ENCODE data around the gene CD164L2. TPM values are rescaled to one million over a fixed set of nuclear protein-coding genes. Genes with fewer than 3 reads are reported as not detected.

CD164L2 gene
- total RNA-seq, 4 donors from 2014 or later: 5.9 to 14.3 (median 10.3) TPM

GRCh38 chr1:27356619-27357280 is 26.4 kb downstream of the CD164L2 start:
- TF ChIP-seq POLR2A (IDR thresholded peaks at IDR 0.05): no peak
- no peak for TF ChIP-seq EP300 (IDR thresholded peaks at IDR 0.05)
- no peak for TF ChIP-seq POLR2AphosphoS5 (IDR thresholded peaks at IDR 0.05)
- TF ChIP-seq, protein P1, sequence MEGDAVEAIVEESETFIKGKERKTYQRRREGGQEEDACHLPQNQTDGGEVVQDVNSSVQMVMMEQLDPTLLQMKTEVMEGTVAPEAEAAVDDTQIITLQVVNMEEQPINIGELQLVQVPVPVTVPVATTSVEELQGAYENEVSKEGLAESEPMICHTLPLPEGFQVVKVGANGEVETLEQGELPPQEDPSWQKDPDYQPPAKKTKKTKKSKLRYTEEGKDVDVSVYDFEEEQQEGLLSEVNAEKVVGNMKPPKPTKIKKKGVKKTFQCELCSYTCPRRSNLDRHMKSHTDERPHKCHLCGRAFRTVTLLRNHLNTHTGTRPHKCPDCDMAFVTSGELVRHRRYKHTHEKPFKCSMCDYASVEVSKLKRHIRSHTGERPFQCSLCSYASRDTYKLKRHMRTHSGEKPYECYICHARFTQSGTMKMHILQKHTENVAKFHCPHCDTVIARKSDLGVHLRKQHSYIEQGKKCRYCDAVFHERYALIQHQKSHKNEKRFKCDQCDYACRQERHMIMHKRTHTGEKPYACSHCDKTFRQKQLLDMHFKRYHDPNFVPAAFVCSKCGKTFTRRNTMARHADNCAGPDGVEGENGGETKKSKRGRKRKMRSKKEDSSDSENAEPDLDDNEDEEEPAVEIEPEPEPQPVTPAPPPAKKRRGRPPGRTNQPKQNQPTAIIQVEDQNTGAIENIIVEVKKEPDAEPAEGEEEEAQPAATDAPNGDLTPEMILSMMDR (IDR thresholded peaks at IDR 0.05): no peak
- Histone ChIP-seq H3K36me3 (peaks cover 85% of the 10 kb centered on the region), H3K9me3 (no peaks in the 10 kb centered on the region), H3K27ac (peak overlapping the region; percentile 50), H3K4me1 (peaks cover 32% of the 10 kb centered on the region), H3K27me3 (no peaks in the 10 kb centered on the region), H3K4me3 (peak overlapping the region; percentile 25)
- WGBS: 89% methylated on average over 9 of the region's 37 CpGs
- DNase-seq (ENCODE audit: low spot score in 2 of 2): no peak

- Histone ChIP-seq H3K4me1 (peaks cover 35% of the 10 kb centered on the region), H3K9me3 (no peaks in the 10 kb centered on the region), H3K27ac (no peak overlapping the region), H3K36me3 (peaks cover 80% of the 10 kb centered on the region), H3K4me3 (no peak overlapping the region), H3K27me3 (no peaks in the 10 kb centered on the region)
- WGBS: 88% methylated on average over 8 of the region's 13 CpGs
- DNase-seq (ENCODE audit: low spot score in 2 of 2): no peak
- TF ChIP-seq, protein P1 (IDR thresholded peaks at IDR 0.05): no peak
- TF ChIP-seq POLR2A (IDR thresholded peaks at IDR 0.05) (no peak), EP300 (IDR thresholded peaks at IDR 0.05) (no peak), POLR2AphosphoS5 (IDR thresholded peaks at IDR 0.05) (no peak)
These were observed 26.9 kb downstream of the CD164L2 start for GRCh38 chr1:27356277-27356618.

GRCh38 chr1:27355683-27356082 is 27.4 kb downstream of the CD164L2 start:
- H3K27ac ChIP-seq: no peak overlapping the region
- WGBS: 94% methylated on average over 5 of the region's 5 CpGs
- no peaks in the 10 kb centered on the region for H3K9me3 ChIP-seq
- H3K4me3 ChIP-seq: no peak overlapping the region
- DNase-seq (ENCODE audit: low spot score in 2 of 2): no peak
- peaks cover 74% of the 10 kb centered on the region for H3K36me3 ChIP-seq
- no peaks in the 10 kb centered on the region for H3K27me3 ChIP-seq
- H3K4me1 ChIP-seq: peaks cover 36% of the 10 kb centered on the region
- no peak for TF ChIP-seq EP300 (IDR thresholded peaks at IDR 0.05)
- no peak for TF ChIP-seq POLR2AphosphoS5 (IDR thresholded peaks at IDR 0.05)
- TF ChIP-seq, protein P1 (IDR thresholded peaks at IDR 0.05): no peak
- no peak for TF ChIP-seq POLR2A (IDR thresholded peaks at IDR 0.05)

GRCh38 chr1:27353629-27354028 is 29.5 kb downstream of the CD164L2 start:
- Histone ChIP-seq H3K27ac (no peak overlapping the region), H3K4me3 (no peak overlapping the region), H3K4me1 (peaks cover 48% of the 10 kb centered on the region), H3K36me3 (peaks cover 55% of the 10 kb centered on the region), H3K9me3 (no peaks in the 10 kb centered on the region), H3K27me3 (no peaks in the 10 kb centered on the region)
- 100% methylated on average over 3 of the region's 3 CpGs for WGBS
- DNase-seq (ENCODE audit: low spot score in 2 of 2): no peak
- TF ChIP-seq POLR2AphosphoS5 (IDR thresholded peaks at IDR 0.05) (no peak), EP300 (IDR thresholded peaks at IDR 0.05) (no peak), POLR2A (IDR thresholded peaks at IDR 0.05) (no peak)
- TF ChIP-seq, protein P1 (IDR thresholded peaks at IDR 0.05): no peak

DNA sequence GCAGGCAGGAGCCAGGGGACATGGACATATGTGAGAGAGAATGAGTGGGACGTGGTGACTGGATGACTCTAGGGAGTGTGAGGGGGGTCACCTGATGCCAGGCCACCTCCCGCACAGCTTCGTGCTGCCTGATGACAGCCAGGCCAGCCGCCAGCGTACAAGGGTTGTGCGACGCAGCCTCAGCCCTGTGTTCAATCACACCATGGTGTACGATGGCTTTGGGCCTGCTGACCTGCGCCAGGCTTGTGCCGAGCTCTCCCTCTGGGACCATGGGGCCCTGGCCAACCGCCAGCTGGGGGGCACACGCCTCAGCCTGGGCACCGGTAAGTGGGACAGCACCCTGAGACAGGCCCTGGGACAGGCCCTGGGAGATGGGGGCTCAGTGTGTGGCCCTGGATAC is 30.0 kb downstream of the CD164L2 start:
- DNase-seq (ENCODE audit: low spot score in 2 of 2): no peak
- peaks cover 49% of the 10 kb centered on the region for H3K4me1 ChIP-seq
- TF ChIP-seq POLR2A (IDR thresholded peaks at IDR 0.05) (no peak), EP300 (IDR thresholded peaks at IDR 0.05) (no peak), POLR2AphosphoS5 (IDR thresholded peaks at IDR 0.05) (no peak)
- TF ChIP-seq, protein P1 (IDR thresholded peaks at IDR 0.05): no peak
- H3K27me3 ChIP-seq: no peaks in the 10 kb centered on the region
- H3K4me3 ChIP-seq: no peak overlapping the region
- peaks cover 50% of the 10 kb centered on the region for H3K36me3 ChIP-seq
- WGBS: 87% methylated on average over 13 of the region's 13 CpGs
- no peak overlapping the region for H3K27ac ChIP-seq
- no peaks in the 10 kb centered on the region for H3K9me3 ChIP-seq
